ENCODE measurements around the gene DPY19L3.
"Not testable (repeated sequence)": the region's sequence is repeated elsewhere in the genome, so short reads cannot be mapped to it uniquely, and the experiment has no call there.

Gene DPY19L3

DNA sequence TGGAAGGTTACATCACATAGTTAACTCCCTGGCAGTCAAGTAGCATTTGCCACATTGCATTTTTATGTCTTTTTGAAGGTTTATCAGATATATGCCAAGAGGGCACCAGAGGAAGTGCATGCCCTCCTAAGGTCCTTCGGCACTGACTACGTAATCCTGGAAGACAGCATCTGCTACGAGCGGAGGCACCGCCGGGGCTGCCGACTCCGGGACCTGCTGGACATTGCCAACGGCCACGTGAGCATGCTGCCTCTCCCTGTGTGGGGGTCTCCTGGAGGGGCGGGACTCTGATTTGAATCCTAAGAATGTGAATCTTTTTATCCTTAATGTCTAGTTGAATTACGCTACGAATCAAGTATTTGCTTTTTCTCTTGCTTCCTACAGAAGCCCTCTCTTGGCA lies 74.8 kb downstream of the DPY19L3 start:
- no peaks in the 10 kb centered on the region for H3K36me3 ChIP-seq (ENCODE audit: control insufficient read depth, insufficient read depth, low read length)
- DNase-seq = no peak
- H3K27ac ChIP-seq (ENCODE audit: insufficient read depth, low read length, poor library complexity, severe bottlenecking) = no peak overlapping the region
- no peaks in the 10 kb centered on the region for H3K4me1 ChIP-seq (ENCODE audit: control insufficient read depth, insufficient read depth, low read length, poor library complexity, severe bottlenecking)
- H3K27me3 ChIP-seq (replicated peaks; ENCODE audit: control insufficient read depth, insufficient read depth, low read length, poor library complexity, severe bottlenecking) = no peaks in the 10 kb centered on the region
- no peak overlapping the region for H3K4me3 ChIP-seq (ENCODE audit: insufficient read depth, low read depth, low read length, poor library complexity, severe bottlenecking)
- H3K9me3 ChIP-seq (ENCODE audit: control insufficient read depth, low read length) = no peaks in the 10 kb centered on the region

DNA sequence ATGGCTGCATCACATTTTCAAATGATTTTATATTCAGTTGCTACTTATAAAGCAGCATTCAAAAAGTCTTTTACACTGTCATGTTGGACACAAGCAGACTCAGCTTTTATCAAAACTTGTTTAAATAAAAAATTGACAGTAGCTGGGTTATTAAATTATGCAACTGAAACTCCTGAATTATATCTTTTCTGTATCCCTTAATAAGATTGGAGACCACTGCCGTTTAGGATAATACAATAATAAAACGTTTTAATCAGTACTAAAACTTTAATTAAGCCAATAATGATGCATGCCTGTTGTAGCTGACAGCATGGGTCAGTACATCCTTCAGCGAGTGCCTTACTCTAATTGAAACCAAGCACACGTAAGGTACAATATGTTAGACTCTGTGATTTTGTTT lies 78.0 kb downstream of the DPY19L3 start:
- H3K9me3 ChIP-seq (ENCODE audit: control insufficient read depth, low read length) = no peaks in the 10 kb centered on the region
- H3K27me3 ChIP-seq (replicated peaks; ENCODE audit: control insufficient read depth, insufficient read depth, low read length, poor library complexity, severe bottlenecking) = no peaks in the 10 kb centered on the region
- no peak for DNase-seq
- H3K4me3 ChIP-seq (ENCODE audit: insufficient read depth, low read depth, low read length, poor library complexity, severe bottlenecking) = no peak overlapping the region
- H3K27ac ChIP-seq (ENCODE audit: insufficient read depth, low read length, poor library complexity, severe bottlenecking) = no peak overlapping the region
- H3K36me3 ChIP-seq (ENCODE audit: control insufficient read depth, insufficient read depth, low read length) = no peaks in the 10 kb centered on the region
- H3K4me1 ChIP-seq (ENCODE audit: control insufficient read depth, insufficient read depth, low read length, poor library complexity, severe bottlenecking) = no peaks in the 10 kb centered on the region

DNA sequence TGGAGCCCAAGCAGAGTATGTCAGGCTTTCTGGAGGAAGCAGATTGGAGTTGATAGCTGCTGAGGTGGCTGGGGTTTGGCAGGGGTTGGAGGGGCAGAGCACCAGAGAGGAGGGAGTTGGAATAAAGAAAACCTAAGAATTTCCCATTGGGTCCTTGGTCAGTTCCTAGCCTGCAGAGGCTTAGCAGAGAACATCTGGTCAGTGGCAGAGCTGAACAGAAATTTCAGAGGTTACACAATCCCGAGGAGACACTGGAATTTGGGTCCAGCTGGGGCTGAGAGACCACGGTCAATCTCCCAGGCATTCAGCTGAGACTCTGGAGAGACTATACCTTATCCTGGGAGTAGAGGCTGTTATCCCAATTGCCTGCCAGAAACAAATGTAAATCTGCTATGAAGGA lies 84.4 kb downstream of the DPY19L3 start:
- no peak for DNase-seq
- Histone ChIP-seq H3K27ac (ENCODE audit: insufficient read depth, low read length, poor library complexity, severe bottlenecking) (no peak overlapping the region), H3K4me3 (ENCODE audit: insufficient read depth, low read depth, low read length, poor library complexity, severe bottlenecking) (no peak overlapping the region), H3K4me1 (ENCODE audit: control insufficient read depth, insufficient read depth, low read length, poor library complexity, severe bottlenecking) (no peaks in the 10 kb centered on the region), H3K27me3 (replicated peaks; ENCODE audit: control insufficient read depth, insufficient read depth, low read length, poor library complexity, severe bottlenecking) (no peaks in the 10 kb centered on the region), H3K9me3 (ENCODE audit: control insufficient read depth, low read length) (no peaks in the 10 kb centered on the region), H3K36me3 (ENCODE audit: control insufficient read depth, insufficient read depth, low read length) (no peaks in the 10 kb centered on the region)

DNA sequence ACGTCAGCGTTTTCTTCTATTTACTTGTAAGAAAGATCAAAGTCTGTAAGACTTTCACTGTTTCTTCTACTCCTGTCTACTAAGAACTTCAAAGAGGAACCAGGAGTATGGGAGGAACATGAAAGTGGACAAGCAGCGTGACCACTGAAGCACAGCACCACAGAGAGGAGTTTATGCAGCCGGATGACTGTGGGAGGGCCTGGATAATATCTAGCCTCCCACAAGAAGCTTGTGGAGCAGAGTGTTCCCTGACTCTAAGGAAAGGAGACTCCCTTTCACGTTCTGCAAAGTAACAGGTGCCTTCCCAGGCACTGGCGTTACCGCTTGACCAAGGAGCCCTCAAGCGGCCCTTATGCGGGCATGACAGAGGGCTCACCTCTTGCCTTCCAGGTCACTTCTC lies 91.8 kb downstream of the DPY19L3 start:
- Histone ChIP-seq H3K9me3 (ENCODE audit: control insufficient read depth, low read length) (no peaks in the 10 kb centered on the region), H3K4me1 (ENCODE audit: control insufficient read depth, insufficient read depth, low read length, poor library complexity, severe bottlenecking) (no peaks in the 10 kb centered on the region), H3K27me3 (replicated peaks; ENCODE audit: control insufficient read depth, insufficient read depth, low read length, poor library complexity, severe bottlenecking) (no peaks in the 10 kb centered on the region), H3K36me3 (ENCODE audit: control insufficient read depth, insufficient read depth, low read length) (no peaks in the 10 kb centered on the region), H3K27ac (ENCODE audit: insufficient read depth, low read length, poor library complexity, severe bottlenecking) (no peak overlapping the region), H3K4me3 (ENCODE audit: insufficient read depth, low read depth, low read length, poor library complexity, severe bottlenecking) (no peak overlapping the region)
- no peak for DNase-seq

DNA sequence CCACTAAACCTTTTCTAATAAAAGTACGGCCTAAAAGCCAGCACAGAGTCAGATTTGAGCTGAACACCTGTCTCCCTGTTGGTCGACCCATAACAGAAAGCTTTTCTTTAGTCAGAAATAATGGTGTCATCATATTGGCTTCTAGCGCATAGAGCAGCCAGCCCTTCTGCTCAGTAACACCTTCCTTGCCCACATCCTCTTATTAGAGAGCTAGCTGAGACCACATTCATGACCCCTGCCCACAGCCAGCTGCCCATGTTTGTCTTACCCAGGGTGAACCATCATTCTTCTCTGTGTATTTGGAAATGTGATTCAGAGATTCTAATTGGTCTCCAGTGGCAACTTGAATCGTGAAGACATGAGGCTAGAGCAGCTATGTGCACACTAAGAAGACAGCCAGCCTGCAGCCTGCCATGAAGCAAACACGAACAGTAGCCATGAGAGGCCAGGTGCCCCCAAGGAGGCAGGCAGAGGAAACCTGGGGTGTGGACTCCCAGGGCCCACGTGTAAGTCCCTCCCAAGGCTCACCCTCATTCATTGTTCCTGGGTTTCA lies 93.2 kb downstream of the DPY19L3 start:
- Histone ChIP-seq H3K4me3 (ENCODE audit: insufficient read depth, low read depth, low read length, poor library complexity, severe bottlenecking) (no peak overlapping the region), H3K9me3 (ENCODE audit: control insufficient read depth, low read length) (no peaks in the 10 kb centered on the region), H3K27me3 (replicated peaks; ENCODE audit: control insufficient read depth, insufficient read depth, low read length, poor library complexity, severe bottlenecking) (no peaks in the 10 kb centered on the region), H3K27ac (ENCODE audit: insufficient read depth, low read length, poor library complexity, severe bottlenecking) (no peak overlapping the region), H3K4me1 (ENCODE audit: control insufficient read depth, insufficient read depth, low read length, poor library complexity, severe bottlenecking) (no peaks in the 10 kb centered on the region), H3K36me3 (ENCODE audit: control insufficient read depth, insufficient read depth, low read length) (no peaks in the 10 kb centered on the region)
- no peak for DNase-seq

DNA sequence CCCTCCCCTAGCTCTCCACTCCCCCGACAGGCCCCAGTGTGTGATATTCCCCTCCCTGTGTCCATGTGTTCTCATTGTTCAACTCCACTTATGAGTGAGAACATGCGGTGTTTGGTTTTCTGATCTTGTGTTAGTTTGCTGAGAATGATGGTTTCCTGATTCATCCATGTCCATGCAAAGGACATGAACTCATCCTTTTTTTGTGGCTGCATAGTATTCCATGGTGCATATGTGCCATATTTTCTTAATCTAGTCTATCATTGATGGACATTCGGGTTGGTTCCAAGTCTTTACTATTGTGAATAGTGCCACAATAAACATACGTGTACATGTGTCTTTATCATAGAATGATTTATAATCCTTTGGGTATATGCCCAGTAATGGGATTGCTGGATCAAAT lies 106.9 kb downstream of the DPY19L3 start:
- H3K27me3 ChIP-seq (replicated peaks; ENCODE audit: control insufficient read depth, insufficient read depth, low read length, poor library complexity, severe bottlenecking); H3K9me3 ChIP-seq (ENCODE audit: control insufficient read depth, low read length); H3K27ac ChIP-seq (ENCODE audit: insufficient read depth, low read length, poor library complexity, severe bottlenecking); H3K4me3 ChIP-seq (ENCODE audit: insufficient read depth, low read depth, low read length, poor library complexity, severe bottlenecking); H3K36me3 ChIP-seq (ENCODE audit: control insufficient read depth, insufficient read depth, low read length); H3K4me1 ChIP-seq (ENCODE audit: control insufficient read depth, insufficient read depth, low read length, poor library complexity, severe bottlenecking); DNase-seq: not testable (repeated sequence)

DNA sequence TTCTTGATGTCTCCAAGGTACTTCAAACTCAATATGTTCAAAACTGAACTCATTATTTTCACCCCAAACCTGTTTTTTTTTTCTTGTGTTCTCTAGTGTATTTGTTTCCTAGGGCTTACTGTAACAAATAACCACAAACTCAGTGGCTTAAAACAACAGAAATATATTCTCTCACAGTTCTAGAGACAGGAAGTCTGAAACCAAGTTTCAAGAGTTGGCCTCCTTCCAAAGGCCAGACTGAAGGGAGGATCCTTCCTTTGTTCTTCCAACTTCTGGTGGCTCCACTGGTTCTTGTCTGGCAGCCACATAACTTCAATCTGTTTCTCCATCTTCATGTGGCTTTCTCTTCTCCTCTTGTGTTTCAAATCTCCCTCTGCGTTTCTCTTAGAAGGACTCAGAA lies 113.5 kb downstream of the DPY19L3 start:
- Histone ChIP-seq H3K27ac (ENCODE audit: insufficient read depth, low read length, poor library complexity, severe bottlenecking) (no peak overlapping the region), H3K4me3 (ENCODE audit: insufficient read depth, low read depth, low read length, poor library complexity, severe bottlenecking) (no peak overlapping the region), H3K4me1 (ENCODE audit: control insufficient read depth, insufficient read depth, low read length, poor library complexity, severe bottlenecking) (no peaks in the 10 kb centered on the region), H3K36me3 (ENCODE audit: control insufficient read depth, insufficient read depth, low read length) (no peaks in the 10 kb centered on the region), H3K9me3 (ENCODE audit: control insufficient read depth, low read length) (no peaks in the 10 kb centered on the region), H3K27me3 (replicated peaks; ENCODE audit: control insufficient read depth, insufficient read depth, low read length, poor library complexity, severe bottlenecking) (no peaks in the 10 kb centered on the region)
- no peak for DNase-seq

DNA sequence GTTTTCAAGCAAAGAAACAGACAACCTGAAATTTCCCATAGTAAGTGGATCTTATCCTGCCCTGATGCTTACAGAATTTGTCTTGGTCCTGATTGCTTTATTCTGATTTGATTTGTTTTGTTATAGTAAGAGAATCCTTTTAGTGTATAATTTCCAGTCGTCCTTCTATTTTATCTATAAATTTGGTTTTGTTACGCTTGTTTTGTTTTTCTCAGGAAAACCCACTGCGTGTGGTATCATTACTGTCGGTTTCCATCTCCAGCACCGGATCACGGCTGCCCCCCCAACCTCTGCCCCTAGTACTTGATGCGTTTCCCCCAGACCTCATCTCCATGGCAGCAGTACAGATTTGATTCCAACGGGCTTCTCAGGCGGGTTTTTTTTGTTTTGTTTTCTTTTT lies 117.4 kb downstream of the DPY19L3 start:
- no peak for DNase-seq
- no peak overlapping the region for H3K27ac ChIP-seq (ENCODE audit: insufficient read depth, low read length, poor library complexity, severe bottlenecking)
- H3K4me1 ChIP-seq (ENCODE audit: control insufficient read depth, insufficient read depth, low read length, poor library complexity, severe bottlenecking) = no peaks in the 10 kb centered on the region
- no peaks in the 10 kb centered on the region for H3K27me3 ChIP-seq (replicated peaks; ENCODE audit: control insufficient read depth, insufficient read depth, low read length, poor library complexity, severe bottlenecking)
- H3K9me3 ChIP-seq (ENCODE audit: control insufficient read depth, low read length) = no peaks in the 10 kb centered on the region
- no peaks in the 10 kb centered on the region for H3K36me3 ChIP-seq (ENCODE audit: control insufficient read depth, insufficient read depth, low read length)
- no peak overlapping the region for H3K4me3 ChIP-seq (ENCODE audit: insufficient read depth, low read depth, low read length, poor library complexity, severe bottlenecking)

DNA sequence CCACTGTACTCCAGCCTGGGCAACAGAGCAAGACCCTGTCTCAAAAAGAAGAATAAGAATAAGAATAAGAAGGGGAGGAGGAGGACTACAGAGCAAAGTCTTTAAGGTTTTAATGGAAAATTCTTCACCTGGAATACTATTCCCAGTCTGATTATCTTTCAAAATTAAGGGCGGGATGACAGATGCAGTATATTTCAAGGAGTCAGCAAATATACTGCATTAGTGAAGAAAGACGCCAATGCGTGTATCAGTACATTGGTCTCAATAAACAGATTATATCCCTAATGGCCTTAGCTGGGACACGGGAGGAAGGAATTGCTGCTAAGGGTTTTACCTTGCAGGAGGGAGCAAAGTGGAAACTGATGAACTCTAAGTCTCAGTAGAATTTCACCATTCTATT lies 121.3 kb downstream of the DPY19L3 start:
- H3K9me3 ChIP-seq (ENCODE audit: control insufficient read depth, low read length) = no peaks in the 10 kb centered on the region
- no peak for DNase-seq
- no peaks in the 10 kb centered on the region for H3K4me1 ChIP-seq (ENCODE audit: control insufficient read depth, insufficient read depth, low read length, poor library complexity, severe bottlenecking)
- H3K27me3 ChIP-seq (replicated peaks; ENCODE audit: control insufficient read depth, insufficient read depth, low read length, poor library complexity, severe bottlenecking) = no peaks in the 10 kb centered on the region
- no peak overlapping the region for H3K27ac ChIP-seq (ENCODE audit: insufficient read depth, low read length, poor library complexity, severe bottlenecking)
- no peaks in the 10 kb centered on the region for H3K36me3 ChIP-seq (ENCODE audit: control insufficient read depth, insufficient read depth, low read length)
- H3K4me3 ChIP-seq (ENCODE audit: insufficient read depth, low read depth, low read length, poor library complexity, severe bottlenecking) = no peak overlapping the region

DNA sequence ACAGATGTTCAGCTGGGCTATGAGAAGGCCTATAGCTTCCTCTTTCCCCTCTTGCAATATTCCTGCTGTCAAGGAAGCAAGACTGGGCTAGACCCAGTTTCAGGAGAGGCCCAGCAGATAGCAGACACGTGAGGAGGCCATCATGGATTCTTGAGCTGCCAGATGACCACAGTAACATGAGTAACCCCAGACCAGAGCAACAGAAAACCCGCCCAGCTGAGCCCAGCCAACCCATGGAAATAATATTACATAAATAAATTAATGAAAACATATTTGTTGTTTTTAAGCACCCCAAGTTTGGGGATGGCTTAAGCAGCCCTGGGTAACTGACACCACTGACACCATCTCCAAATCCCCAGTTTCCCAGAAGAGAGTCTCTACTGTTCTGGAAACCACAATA lies 125.2 kb downstream of the DPY19L3 start:
- no peaks in the 10 kb centered on the region for H3K9me3 ChIP-seq (ENCODE audit: control insufficient read depth, low read length)
- no peaks in the 10 kb centered on the region for H3K36me3 ChIP-seq (ENCODE audit: control insufficient read depth, insufficient read depth, low read length)
- no peak overlapping the region for H3K4me3 ChIP-seq (ENCODE audit: insufficient read depth, low read depth, low read length, poor library complexity, severe bottlenecking)
- DNase-seq = no peak
- H3K27ac ChIP-seq (ENCODE audit: insufficient read depth, low read length, poor library complexity, severe bottlenecking) = no peak overlapping the region
- no peaks in the 10 kb centered on the region for H3K27me3 ChIP-seq (replicated peaks; ENCODE audit: control insufficient read depth, insufficient read depth, low read length, poor library complexity, severe bottlenecking)
- no peaks in the 10 kb centered on the region for H3K4me1 ChIP-seq (ENCODE audit: control insufficient read depth, insufficient read depth, low read length, poor library complexity, severe bottlenecking)

DNA sequence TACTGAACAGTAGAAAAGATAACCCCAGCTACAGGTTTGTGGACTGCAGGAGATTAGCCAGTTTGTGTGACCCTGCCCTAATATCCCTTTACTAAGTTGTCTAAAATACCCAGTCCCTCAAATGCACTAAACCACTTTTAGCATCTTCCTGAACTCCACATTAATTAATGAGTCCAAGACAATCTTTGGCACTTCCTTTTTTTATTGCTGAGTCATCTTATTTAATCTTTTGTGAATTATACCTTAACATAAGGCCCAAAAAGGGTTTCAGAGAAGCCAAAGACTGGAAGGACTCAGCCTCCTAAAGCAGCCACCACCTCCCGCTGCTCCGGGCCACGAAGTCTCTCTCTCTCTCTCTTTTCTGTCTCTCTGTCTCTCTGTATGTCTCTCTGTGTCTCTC lies 126.7 kb downstream of the DPY19L3 start:
- no peak for DNase-seq
- H3K9me3 ChIP-seq (ENCODE audit: control insufficient read depth, low read length) = no peaks in the 10 kb centered on the region
- no peak overlapping the region for H3K4me3 ChIP-seq (ENCODE audit: insufficient read depth, low read depth, low read length, poor library complexity, severe bottlenecking)
- no peak overlapping the region for H3K27ac ChIP-seq (ENCODE audit: insufficient read depth, low read length, poor library complexity, severe bottlenecking)
- no peaks in the 10 kb centered on the region for H3K27me3 ChIP-seq (replicated peaks; ENCODE audit: control insufficient read depth, insufficient read depth, low read length, poor library complexity, severe bottlenecking)
- H3K36me3 ChIP-seq (ENCODE audit: control insufficient read depth, insufficient read depth, low read length) = no peaks in the 10 kb centered on the region
- no peaks in the 10 kb centered on the region for H3K4me1 ChIP-seq (ENCODE audit: control insufficient read depth, insufficient read depth, low read length, poor library complexity, severe bottlenecking)
